ENCODE data around the gene ZNF277. TPM values are rescaled to one million over a fixed set of nuclear protein-coding genes. Genes with fewer than 3 reads are reported as not detected.

Gene ZNF277, protein sequence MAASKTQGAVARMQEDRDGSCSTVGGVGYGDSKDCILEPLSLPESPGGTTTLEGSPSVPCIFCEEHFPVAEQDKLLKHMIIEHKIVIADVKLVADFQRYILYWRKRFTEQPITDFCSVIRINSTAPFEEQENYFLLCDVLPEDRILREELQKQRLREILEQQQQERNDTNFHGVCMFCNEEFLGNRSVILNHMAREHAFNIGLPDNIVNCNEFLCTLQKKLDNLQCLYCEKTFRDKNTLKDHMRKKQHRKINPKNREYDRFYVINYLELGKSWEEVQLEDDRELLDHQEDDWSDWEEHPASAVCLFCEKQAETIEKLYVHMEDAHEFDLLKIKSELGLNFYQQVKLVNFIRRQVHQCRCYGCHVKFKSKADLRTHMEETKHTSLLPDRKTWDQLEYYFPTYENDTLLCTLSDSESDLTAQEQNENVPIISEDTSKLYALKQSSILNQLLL
- 12.1 and 14.0 TPM in 2 replicates for total RNA-seq

DNA sequence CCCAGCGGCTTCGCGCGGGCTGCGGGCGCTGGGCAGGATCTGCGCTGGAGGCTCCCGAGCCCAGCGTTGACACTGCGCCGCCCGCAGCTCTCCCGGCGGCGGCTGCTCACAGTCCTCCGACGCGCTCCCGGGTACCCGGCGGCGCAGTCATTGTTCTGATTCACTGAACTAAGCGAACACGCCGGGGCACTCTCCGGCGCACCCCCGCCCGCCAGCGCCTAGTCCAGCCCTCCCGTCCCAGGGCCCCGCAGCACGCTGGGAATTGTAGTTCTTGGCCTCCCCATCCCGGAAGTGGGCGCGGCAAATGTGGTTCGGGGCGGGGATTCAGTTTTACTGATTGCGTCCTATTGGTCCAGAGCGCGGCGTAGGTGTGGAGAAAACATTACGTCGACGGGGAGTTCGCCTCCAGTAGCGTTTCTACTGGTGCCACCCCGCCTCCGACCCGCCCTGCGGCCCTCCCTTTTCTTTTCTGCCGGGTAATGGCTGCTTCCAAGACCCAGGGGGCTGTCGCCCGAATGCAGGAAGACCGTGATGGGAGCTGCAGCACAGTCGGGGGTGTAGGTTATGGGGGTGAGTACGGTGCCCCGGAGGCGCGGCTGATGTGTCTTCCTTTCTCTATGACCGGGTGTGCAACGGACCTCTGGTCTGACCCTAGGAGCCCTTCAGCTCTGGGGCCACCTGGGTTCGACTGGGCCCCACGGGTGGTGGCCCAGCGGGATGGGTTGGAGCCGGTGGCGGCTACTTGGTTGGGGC lies at the start of gene ZNF277, which contains the start of gene DOCK4:
Gene ZNF277 (plus strand): TSS at position 458 of the 753 bp plus-strand sequence. CDS start 22 bp downstream, at position 480.
Gene DOCK4 (minus strand): TSS at position 162 of the 753 bp plus-strand sequence. CDS start 261 bp downstream, outside the sequence.
- Mint-ChIP-seq H3K27me3 (ENCODE audit: insufficient read depth) (peaks cover 31% of the 10 kb centered on the region), H3K27ac (peak within 1 kb of the TSS; percentile 92), H3K4me1 (ENCODE audit: low read depth) (peaks cover 34% of the 10 kb centered on the region), H3K4me3 (peak within 1 kb of the TSS; percentile 100), H3K36me3 (ENCODE audit: low read depth) (no peaks in the 10 kb centered on the region), H3K9me3 (peaks cover 4% of the 10 kb centered on the region)
- DNase-seq (ENCODE audit: low spot score), result peak; percentile 98
- intact Hi-C loops (cut with micrococcal nuclease), result loop anchor here (1.0 to 10.0 kb wide), 9 partner anchors 186 to 1124 kb away; partner anchors contain the start of genes IFRD1, IMMP2L, SMIM30 and TMEM168

DNA sequence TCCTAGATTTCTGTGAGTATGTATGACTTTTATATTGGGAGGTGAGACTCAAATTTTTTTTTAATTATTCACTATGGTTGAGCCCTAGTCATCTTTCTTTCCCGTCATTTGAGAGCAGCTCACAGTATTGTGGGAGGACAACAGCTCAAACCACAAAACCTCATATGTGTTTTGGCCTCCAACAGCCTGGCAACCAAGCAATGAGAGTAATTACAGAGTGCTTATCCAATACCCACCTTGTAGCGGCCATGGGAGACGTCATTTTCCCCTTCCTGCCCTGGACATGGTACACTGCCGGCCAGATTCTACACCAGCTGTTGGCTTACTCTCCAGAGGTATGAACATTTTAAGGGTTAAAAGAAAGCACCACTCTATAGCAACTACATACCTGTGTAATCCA lies 49.4 kb upstream of the ZNF277 start:
- peaks cover 8% of the 10 kb centered on the region for H3K27me3 Mint-ChIP-seq (ENCODE audit: insufficient read depth)
- H3K4me3 Mint-ChIP-seq, result no peak overlapping the region
- no peak for DNase-seq (ENCODE audit: low spot score)
- intact Hi-C loops (cut with micrococcal nuclease), result no loop called here
- H3K4me1 Mint-ChIP-seq (ENCODE audit: low read depth), result no peaks in the 10 kb centered on the region
- H3K27ac Mint-ChIP-seq, result no peak overlapping the region
- no peaks in the 10 kb centered on the region for H3K36me3 Mint-ChIP-seq (ENCODE audit: low read depth)
- H3K9me3 Mint-ChIP-seq, result no peaks in the 10 kb centered on the region

DNA sequence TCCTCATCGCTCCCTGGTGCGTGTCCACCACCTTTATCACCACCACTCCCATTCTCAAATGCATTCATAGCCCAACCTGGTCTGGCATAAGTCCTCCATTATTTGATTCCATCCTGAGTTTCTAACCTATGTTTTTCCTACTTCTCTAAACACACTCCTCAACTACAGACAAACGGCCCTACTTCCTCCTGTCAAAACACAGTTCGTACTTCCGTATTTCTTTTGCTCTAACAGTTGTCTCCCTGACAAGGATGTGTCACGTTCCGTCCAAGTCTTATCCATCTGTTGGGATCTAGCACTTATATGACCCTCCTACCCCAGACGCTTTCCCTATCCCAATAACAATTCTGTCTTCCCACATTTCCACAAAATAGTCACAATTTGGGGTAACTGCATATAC lies 47.1 kb upstream of the ZNF277 start:
- Mint-ChIP-seq H3K9me3 (no peaks in the 10 kb centered on the region), H3K27ac (no peak overlapping the region), H3K4me1 (ENCODE audit: low read depth) (no peaks in the 10 kb centered on the region), H3K4me3 (no peak overlapping the region), H3K27me3 (ENCODE audit: insufficient read depth) (peaks cover 8% of the 10 kb centered on the region), H3K36me3 (ENCODE audit: low read depth) (no peaks in the 10 kb centered on the region)
- DNase-seq (ENCODE audit: low spot score), result no peak
- intact Hi-C loops (cut with micrococcal nuclease), result no loop called here

DNA sequence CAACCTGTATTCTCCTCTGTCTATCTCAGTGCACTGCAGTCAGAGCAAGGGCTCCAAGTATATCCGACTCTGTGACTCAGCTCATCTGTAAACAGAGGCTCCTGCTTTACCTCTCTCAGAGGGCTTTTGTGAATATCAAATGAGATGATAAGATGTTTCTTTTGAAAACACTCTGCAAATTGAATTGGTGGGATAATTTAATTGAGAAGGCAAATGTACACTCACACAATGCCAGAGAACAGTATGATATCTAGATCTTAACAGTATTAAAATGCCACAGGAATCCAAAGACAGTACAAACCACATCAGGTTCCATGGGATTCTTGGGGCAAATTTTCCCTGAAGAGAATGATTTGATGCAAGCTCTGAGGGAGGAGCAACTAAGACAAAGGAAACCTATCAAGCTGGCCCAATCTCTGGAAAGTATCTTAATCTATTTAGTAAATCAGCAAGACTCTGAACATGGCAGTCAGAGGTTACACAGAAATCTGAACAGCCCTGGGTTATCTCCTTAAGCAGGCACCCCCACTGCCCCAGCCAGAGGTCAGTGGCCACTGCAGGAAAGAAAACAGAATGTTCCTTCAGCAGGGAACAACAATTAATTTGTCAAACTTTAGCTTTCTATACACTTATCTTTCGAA lies 46.2 kb upstream of the ZNF277 start:
- DNase-seq (ENCODE audit: low spot score), result no peak
- no peaks in the 10 kb centered on the region for H3K36me3 Mint-ChIP-seq (ENCODE audit: low read depth)
- no peak overlapping the region for H3K4me3 Mint-ChIP-seq

DNA sequence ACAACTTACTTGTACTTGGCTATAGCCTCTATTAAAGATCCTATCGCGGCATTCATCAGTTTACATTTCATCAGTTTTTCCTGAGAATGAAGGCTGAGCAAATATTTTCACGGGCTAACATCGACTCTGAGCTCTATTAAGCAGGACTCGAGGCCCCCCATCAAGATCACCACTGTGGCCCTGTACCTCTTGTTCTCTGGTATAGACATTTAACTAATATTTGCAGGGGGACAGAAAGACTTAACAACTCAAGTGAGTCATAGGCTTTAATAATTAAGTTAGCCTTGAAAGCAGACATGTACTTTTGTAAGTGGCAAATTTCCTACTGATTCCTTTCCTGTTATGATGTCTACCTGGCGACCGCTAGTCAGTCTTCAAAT lies 45.7 kb upstream of the ZNF277 start:
- Mint-ChIP-seq H3K4me3 (no peak overlapping the region), H3K27me3 (ENCODE audit: insufficient read depth) (peaks cover 8% of the 10 kb centered on the region), H3K27ac (no peak overlapping the region), H3K4me1 (ENCODE audit: low read depth) (no peaks in the 10 kb centered on the region), H3K36me3 (ENCODE audit: low read depth) (no peaks in the 10 kb centered on the region), H3K9me3 (no peaks in the 10 kb centered on the region)
- intact Hi-C loops (cut with micrococcal nuclease), result no loop called here
- no peak for DNase-seq (ENCODE audit: low spot score)

More for the DNA sequence above, 46.2 kb upstream of the ZNF277 start:
- no peaks in the 10 kb centered on the region for H3K9me3 Mint-ChIP-seq
- H3K27me3 Mint-ChIP-seq (ENCODE audit: insufficient read depth), result peaks cover 8% of the 10 kb centered on the region
- no peak overlapping the region for H3K27ac Mint-ChIP-seq
- intact Hi-C loops (cut with micrococcal nuclease), result no loop called here
- no peaks in the 10 kb centered on the region for H3K4me1 Mint-ChIP-seq (ENCODE audit: low read depth)

DNA sequence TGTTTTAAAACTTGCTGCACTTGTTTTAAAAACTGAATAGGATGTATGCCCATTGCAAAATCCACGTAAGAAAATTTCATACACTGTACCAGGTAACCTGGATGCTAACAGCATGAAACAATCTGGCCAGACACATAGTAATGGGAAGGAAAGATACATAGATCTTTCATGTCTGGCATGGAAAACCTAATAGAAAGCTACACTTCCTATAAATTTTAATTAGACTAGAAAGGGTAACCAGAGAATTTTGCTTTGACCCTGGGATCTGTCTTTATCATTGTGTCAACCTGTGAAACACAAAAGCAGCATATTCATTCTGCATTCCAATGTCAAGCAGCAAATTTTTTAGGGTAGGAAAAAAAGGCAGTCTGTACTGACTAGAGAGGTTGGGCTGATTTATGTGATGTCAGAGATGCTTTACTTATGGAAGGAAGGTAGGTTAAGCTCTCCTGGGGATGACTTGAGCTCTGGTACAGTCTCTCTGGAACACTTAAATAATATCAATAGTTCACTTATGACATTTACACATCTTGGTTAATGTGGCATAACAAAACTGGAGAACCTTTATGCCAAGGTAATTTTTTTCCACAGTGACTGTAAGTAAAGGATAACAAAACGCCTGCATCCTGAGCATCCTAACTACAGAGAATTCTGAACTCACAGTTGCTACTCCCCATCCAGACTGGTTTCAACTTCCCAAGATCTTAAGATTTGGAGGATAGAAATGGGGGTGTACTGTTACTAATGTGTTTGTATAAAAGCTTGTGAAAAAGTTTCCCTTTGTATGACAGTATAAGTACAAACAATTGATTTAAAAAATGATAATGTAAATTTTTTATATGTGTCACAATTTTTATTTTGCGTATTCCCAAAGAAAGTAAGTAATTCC lies 45.0 kb upstream of the ZNF277 start:
- Mint-ChIP-seq H3K36me3 (ENCODE audit: low read depth) (no peaks in the 10 kb centered on the region), H3K9me3 (no peaks in the 10 kb centered on the region), H3K4me3 (no peak overlapping the region), H3K4me1 (ENCODE audit: low read depth) (no peaks in the 10 kb centered on the region), H3K27me3 (ENCODE audit: insufficient read depth) (peaks cover 10% of the 10 kb centered on the region), H3K27ac (no peak overlapping the region)
- no peak for DNase-seq (ENCODE audit: low spot score)
- intact Hi-C loops (cut with micrococcal nuclease), result no loop called here

DNA sequence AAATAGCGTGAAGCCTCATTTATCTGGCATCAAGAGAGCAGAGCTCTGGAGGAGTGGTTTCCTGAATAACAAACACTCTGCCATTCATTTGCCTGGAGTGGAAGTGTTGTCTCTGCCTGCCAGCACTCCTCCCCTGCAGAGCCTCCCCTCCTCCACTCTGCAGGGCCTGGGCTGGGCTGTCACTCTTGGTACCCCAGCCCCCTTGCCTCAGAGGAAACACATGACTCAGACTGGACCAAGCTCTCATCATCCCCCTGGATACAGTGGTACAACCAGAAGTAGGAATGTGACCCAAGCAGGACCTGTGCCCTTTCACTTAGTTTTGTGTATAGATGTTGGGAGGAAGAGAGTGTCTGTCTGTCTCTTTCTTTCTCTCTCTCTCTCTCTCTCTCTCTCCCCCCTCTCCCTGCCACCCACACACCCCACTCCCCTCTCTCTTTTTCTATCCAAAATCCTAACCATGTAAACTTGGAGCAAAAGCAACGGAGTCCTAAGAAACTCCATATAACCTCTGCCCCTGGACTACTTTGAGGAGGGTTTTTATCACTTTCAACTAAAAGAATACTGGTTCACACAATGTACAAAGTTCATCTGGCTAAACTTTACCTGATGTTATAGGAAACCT lies 44.2 kb upstream of the ZNF277 start:
- no peak for DNase-seq (ENCODE audit: low spot score)
- no peak overlapping the region for H3K27ac Mint-ChIP-seq
- no peaks in the 10 kb centered on the region for H3K4me1 Mint-ChIP-seq (ENCODE audit: low read depth)
- intact Hi-C loops (cut with micrococcal nuclease), result no loop called here
- H3K36me3 Mint-ChIP-seq (ENCODE audit: low read depth), result no peaks in the 10 kb centered on the region
- peaks cover 13% of the 10 kb centered on the region for H3K27me3 Mint-ChIP-seq (ENCODE audit: insufficient read depth)
- H3K4me3 Mint-ChIP-seq, result no peak overlapping the region
- H3K9me3 Mint-ChIP-seq, result no peaks in the 10 kb centered on the region

DNA sequence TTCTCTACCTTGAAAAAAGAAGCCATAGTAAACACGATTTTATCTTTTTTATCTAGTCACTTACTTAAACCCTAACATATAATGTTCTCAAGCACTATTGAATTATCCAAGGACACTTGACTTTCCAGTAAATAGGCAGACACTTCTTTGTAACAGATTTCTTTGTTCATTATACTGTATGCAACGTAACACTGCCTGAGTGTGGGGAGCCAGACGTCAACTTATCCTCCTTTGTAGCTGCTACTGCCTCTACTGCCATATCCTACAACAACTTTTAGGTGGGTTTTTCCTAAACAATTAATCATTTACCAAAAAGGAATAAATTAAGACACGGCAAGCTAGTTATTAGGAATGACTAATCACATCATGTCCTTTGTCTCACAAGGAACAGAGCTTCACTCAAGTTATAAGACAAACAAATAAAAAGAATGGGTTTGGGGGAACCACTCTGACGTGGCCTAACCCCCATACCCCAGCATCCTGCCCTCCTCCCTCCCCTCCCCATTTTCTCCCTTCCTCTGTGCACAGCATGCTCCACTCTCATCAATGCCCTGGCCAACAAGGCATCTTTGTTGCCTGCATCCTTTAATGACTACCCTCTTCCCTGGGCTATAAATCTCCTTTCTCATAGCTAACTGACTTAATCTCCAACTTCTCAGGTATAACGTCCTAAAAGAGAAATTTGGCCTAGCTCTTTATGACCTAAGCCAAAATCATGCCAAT lies 43.5 kb upstream of the ZNF277 start:
- Mint-ChIP-seq H3K27ac (no peak overlapping the region), H3K4me1 (ENCODE audit: low read depth) (no peaks in the 10 kb centered on the region), H3K4me3 (no peak overlapping the region), H3K36me3 (ENCODE audit: low read depth) (no peaks in the 10 kb centered on the region), H3K27me3 (ENCODE audit: insufficient read depth) (peaks cover 15% of the 10 kb centered on the region), H3K9me3 (no peaks in the 10 kb centered on the region)
- intact Hi-C loops (cut with micrococcal nuclease), result no loop called here
- no peak for DNase-seq (ENCODE audit: low spot score)

DNA sequence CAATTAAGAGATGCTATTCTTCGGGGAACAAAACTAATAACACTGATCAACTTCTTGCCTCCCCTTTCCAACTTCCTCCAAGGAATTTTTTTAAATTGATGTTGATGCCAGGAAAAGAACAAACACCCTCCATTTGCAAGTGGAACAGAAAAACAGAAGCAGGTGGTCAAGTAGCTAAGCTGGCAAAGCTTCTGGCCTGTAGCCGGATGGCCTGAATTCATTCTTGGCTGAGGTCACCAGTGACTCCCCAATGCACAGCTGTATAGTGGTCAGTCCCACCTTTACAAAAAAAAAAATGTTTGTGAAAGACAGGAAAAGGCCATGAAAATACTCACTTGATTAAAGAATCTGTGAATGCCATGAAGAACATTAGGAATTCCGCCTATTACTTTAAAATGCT lies 39.3 kb upstream of the ZNF277 start:
- Mint-ChIP-seq H3K4me1 (ENCODE audit: low read depth) (no peaks in the 10 kb centered on the region), H3K9me3 (no peaks in the 10 kb centered on the region), H3K4me3 (no peak overlapping the region), H3K36me3 (ENCODE audit: low read depth) (no peaks in the 10 kb centered on the region), H3K27me3 (ENCODE audit: insufficient read depth) (peaks cover 20% of the 10 kb centered on the region), H3K27ac (no peak overlapping the region)
- intact Hi-C loops (cut with micrococcal nuclease), result no loop called here
- no peak for DNase-seq (ENCODE audit: low spot score)

DNA sequence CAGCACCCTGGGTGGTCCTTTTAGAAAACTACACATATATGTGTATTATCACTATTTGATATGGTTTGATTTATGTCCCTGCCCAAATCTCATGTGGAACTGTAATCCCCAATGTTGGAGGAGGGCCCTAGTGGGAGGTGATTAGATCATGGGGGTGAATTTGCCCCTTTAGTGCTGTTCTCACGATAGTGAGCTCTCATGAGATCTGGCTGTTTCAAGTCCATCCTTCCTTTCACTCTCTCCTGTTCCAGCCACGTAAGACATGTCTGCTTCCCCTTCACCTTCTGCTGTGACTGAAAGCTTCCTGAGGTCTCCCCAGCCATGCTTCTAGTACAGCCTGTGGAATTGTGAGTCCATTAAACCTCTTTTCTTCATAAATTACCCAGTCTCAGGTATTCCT lies 37.6 kb upstream of the ZNF277 start:
- no peaks in the 10 kb centered on the region for H3K36me3 Mint-ChIP-seq (ENCODE audit: low read depth)
- no peak overlapping the region for H3K4me3 Mint-ChIP-seq
- intact Hi-C loops (cut with micrococcal nuclease), result no loop called here
- H3K4me1 Mint-ChIP-seq (ENCODE audit: low read depth), result no peaks in the 10 kb centered on the region
- no peaks in the 10 kb centered on the region for H3K9me3 Mint-ChIP-seq
- H3K27ac Mint-ChIP-seq, result no peak overlapping the region
- peaks cover 24% of the 10 kb centered on the region for H3K27me3 Mint-ChIP-seq (ENCODE audit: insufficient read depth)
- DNase-seq (ENCODE audit: low spot score), result no peak

DNA sequence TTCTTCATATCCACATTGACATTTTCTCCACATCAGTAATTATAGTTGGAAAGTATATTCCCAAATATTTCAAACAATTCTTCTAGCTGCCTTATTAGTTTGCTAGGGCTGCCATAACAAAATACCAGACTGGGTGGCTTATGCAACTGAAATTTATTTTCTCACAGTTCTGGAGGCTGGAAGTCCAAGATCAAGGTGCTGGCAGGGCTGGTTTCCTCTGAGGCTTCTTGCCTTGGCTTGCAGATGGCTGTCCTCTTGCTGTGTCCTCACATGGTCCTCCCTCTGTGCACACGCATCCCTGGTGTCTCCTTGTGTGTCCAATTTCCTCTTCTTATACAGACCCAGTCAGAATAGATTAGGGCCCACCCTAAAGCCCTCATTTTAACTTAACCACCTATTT lies 34.8 kb upstream of the ZNF277 start:
- Mint-ChIP-seq H3K27me3 (ENCODE audit: insufficient read depth) (peaks cover 24% of the 10 kb centered on the region), H3K36me3 (ENCODE audit: low read depth) (no peaks in the 10 kb centered on the region), H3K9me3 (no peaks in the 10 kb centered on the region), H3K4me1 (ENCODE audit: low read depth) (no peaks in the 10 kb centered on the region), H3K27ac (no peak overlapping the region), H3K4me3 (no peak overlapping the region)
- DNase-seq (ENCODE audit: low spot score), result no peak
- intact Hi-C loops (cut with micrococcal nuclease), result no loop called here
